HG02623 (cell line): ENCODE data around the gene CAPN13.

Experiments used
- ATAC-seq: cut with Tn5 transposase; IDR thresholded peaks from one replicate; pipeline ENCODE4 v1.9.1; 2021; ENCODE audit warnings: moderate library complexity; ENCODE audit not compliant: unreplicated experiment

Gene CAPN13

DNA sequence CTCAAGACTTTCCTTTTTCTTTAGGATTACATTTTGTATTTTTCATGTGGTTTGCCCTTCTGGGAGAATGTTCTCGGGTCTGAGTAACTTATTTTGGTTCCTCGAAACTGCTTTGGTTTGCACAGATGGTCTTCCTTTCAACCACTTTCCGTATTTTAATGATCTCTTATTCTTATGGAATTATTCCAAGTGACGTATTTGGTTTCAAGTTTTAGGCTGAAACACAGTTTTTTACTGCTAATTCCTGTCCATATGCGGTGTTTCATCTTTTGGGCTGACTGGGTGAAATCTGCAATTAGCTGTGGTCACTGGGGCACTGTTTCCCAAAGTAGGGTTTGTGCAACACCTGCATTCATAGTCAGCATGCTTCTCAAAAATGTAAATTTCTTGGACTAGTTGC lies 122.7 kb downstream of the CAPN13 start:
- ATAC-seq, result no peak

GRCh38 chr2:30684026-30684425 lies 123.2 kb downstream of the CAPN13 start:
- ATAC-seq, result no peak

DNA sequence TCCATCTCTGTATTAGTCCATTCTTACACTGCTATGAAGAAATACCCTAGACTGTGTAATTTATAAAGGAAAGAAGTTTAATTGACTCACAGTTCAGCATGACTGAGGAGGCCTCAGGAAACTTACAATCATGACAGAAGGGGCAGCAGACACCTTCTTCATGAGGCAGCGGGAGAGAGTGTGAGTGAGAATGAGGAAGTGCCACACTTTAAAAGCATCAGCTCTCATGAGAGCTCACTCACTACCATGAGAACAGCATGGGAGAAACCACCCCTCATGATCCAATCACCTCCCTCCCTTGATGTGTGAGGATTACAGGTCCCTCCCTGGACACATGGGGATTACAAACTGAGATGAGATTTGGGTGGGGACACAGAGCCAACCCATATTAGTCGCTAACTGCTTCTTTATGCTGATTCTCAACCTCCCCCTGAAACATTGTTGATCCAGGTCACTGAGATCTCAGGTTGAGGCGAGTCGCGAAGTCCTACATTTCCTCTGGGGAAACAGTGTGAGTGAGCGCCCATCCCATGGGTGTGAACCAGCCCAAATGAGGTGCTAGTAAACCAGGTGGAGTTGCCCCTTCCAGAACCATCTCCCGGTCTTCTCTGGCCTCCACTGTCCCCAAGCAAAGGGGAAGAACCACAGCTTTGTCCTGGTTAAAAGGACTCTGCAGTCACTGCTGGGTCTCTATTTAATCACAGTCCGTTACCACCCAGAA lies 123.8 kb downstream of the CAPN13 start:
- ATAC-seq, result no peak

DNA sequence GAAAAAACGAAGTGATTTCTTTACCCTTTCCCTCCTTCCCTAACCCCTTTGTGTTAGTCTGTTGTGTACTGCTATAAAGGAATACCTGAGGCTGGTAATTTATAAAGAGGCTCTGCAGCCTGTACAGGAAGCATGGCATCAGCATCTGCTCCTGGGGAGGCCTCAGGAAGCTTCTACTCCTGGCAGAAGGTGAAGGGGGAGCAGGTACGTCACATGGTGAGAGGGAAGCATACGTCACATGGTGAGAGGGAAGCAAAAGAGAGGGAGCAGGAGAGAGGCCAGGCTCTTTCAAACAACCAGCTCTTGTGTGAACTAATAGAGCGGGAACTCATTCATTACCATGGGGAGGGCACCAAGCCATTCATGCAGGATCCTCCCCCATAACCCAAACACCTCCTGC lies 126.2 kb downstream of the CAPN13 start:
- no peak for ATAC-seq

- ATAC-seq, result no peak
Measured at GRCh38 chr2:30680121-30680520, 127.1 kb downstream of the CAPN13 start.

GRCh38 chr2:30679426-30680088 lies 127.7 kb downstream of the CAPN13 start:
- no peak for ATAC-seq

DNA sequence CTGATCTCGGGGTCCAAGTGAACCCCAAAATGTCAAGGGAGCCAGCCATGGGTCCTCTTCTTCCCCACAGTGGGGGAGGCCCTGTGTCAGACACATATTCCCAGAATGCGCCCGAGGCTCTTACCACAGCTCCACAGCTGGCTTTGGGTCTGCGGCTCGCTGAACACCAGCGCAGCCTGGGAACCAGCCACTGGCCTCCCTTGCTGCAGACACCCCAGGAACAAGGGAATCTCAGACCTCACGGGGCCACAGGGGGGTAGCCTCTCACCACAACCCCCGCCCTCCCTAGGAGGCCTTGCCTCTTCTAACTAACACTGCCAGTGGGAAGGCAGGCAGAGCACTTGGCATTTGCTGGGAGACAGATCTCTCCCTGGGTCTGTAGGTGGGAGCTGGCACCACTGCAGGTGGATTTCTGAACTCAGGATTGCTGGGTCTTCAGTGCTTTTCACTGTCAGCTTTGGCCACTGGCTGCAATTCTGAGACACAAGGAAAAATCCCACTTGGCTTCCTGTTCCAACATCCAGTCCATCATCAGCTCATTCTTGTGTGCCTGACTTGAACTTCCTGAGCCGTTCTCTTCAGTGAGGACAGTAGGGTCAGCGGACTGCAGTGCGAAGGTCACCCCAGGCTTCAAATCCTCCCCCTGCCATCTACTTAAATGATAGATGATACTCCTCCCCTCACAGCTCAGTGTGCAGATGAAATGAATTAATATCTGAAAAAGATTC lies 128.7 kb downstream of the CAPN13 start:
- no peak for ATAC-seq

GRCh38 chr2:30677861-30678385 lies 129.3 kb downstream of the CAPN13 start:
- ATAC-seq, result no peak

GRCh38 chr2:30677231-30677630 lies 130.0 kb downstream of the CAPN13 start:
- no peak for ATAC-seq

DNA sequence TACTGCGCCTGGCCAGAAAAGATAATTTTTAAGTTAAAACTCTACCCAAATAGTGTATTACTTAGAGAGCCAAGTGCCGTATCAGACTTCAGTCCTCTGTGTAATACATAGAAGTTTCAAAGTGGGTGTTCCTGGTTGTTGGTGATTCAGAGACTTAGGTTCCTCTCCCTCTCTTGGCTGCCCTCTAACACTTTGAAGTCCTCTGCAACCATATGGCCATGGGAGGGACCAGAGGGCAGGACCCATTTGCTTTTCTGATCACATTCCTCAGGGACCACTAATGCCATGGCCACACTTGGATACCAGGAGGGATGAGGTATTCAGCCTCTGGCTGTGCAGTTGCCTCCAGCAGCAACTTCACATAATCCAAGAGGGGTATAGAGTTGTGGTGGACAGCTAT lies 131.5 kb downstream of the CAPN13 start:
- ATAC-seq, result no peak

- ATAC-seq, result no peak
Measured at GRCh38 chr2:30673127-30673526, 134.1 kb downstream of the CAPN13 start.
